DMS114 treated with DMSO at 0.1 percent for 48 hours (cell line): ENCODE results near the gene TMEM212.
A peak's percentile ranks its signal among the peaks of the same experiment; 100 is the strongest.

Source experiments
- DNase-seq: peaks from one replicate; lab custom pipeline; 2025; ENCODE audit not compliant: unreplicated experiment; lab: John Stamatoyannopoulos, UW

The TMEM212 gene

GRCh38 chr3:171833789-171834460, 9.2 kb upstream of the TMEM212 start:
- peak; percentile 30 for DNase-seq

- no peak for DNase-seq
Observed at GRCh38 chr3:171834461-171834801, 8.7 kb upstream of the TMEM212 start.

- DNase-seq: no peak
Observed at GRCh38 chr3:171835116-171835515, 8.0 kb upstream of the TMEM212 start.

GRCh38 chr3:171835613-171836012, 7.5 kb upstream of the TMEM212 start:
- no peak for DNase-seq

GRCh38 chr3:171836855-171837254, 6.3 kb upstream of the TMEM212 start:
- no peak for DNase-seq

GRCh38 chr3:171837698-171838097, 5.5 kb upstream of the TMEM212 start:
- no peak for DNase-seq

GRCh38 chr3:171838218-171838720, 4.9 kb upstream of the TMEM212 start:
- DNase-seq: no peak

GRCh38 chr3:171839270-171839669, 3.9 kb upstream of the TMEM212 start:
- DNase-seq: no peak

- no peak for DNase-seq
Observed at GRCh38 chr3:171840445-171840810, 2.7 kb upstream of the TMEM212 start.

GRCh38 chr3:171840811-171841619, 2.1 kb upstream of the TMEM212 start:
- no peak for DNase-seq

GRCh38 chr3:171841620-171842000, 1.5 kb upstream of the TMEM212 start:
- DNase-seq: no peak

GRCh38 chr3:171844873-171845272, 1.7 kb downstream of the TMEM212 start:
- DNase-seq: no peak

GRCh38 chr3:171845481-171846284, 2.5 kb downstream of the TMEM212 start:
- DNase-seq: no peak

GRCh38 chr3:171846597-171846996, 3.4 kb downstream of the TMEM212 start:
- DNase-seq: no peak

GRCh38 chr3:171847133-171847532, 4.0 kb downstream of the TMEM212 start:
- no peak for DNase-seq

GRCh38 chr3:171847595-171848259, 4.6 kb downstream of the TMEM212 start:
- no peak for DNase-seq

GRCh38 chr3:171849617-171850319, 6.6 kb downstream of the TMEM212 start:
- no peak for DNase-seq

- no peak for DNase-seq
Observed at GRCh38 chr3:171850320-171850959, 7.3 kb downstream of the TMEM212 start.

- no peak for DNase-seq
Observed at GRCh38 chr3:171850960-171851659, 8.0 kb downstream of the TMEM212 start.
